GM23338 (cell line): ENCODE results near the gene HSPB2. TPM values are rescaled to one million over a fixed set of nuclear protein-coding genes. Genes with fewer than 3 reads are reported as not detected.

Experiments
- ATAC-seq: fragments of 200-7000 bp; cut with Tn5 transposase; 3 replicates; pipeline ENCODE4 v1.9.1; 2020
- DNase-seq: peaks from one replicate; pipeline ENCODE4 v3.0.0-alpha.2; 2015; ENCODE audit warnings: low spot score
- H2AFZ ChIP-seq: fragments of 200-600 bp; sonication (generic); 2 replicates; pipeline ENCODE4 v1.8.0; 2016; ENCODE audit warnings: antibody characterized with exemption, mild to moderate bottlenecking, moderate library complexity
- H3F3A ChIP-seq: fragments of 200-600 bp; sonication (generic); replicated peaks from 2 replicates; pipeline ENCODE4 v1.8.0; 2017; ENCODE audit warnings: antibody characterized with exemption, mixed run types, low read depth
- H3K27ac ChIP-seq: fragments of 200-600 bp; sonication (generic); 2 replicates; pipeline ENCODE4 v1.6.1; 2016; ENCODE audit warnings: low read depth
- H3K27me3 ChIP-seq: fragments of 200-600 bp; sonication (generic); 2 replicates; pipeline ENCODE4 v1.8.0; 2016; ENCODE audit warnings: mild to moderate bottlenecking, mixed run types, moderate library complexity; ENCODE audit not compliant: insufficient read depth
- H3K36me3 ChIP-seq: fragments of 200-600 bp; sonication (generic); 2 replicates; pipeline ENCODE4 v1.8.0; 2016; ENCODE audit warnings: mild to moderate bottlenecking; ENCODE audit not compliant: insufficient read depth
- H3K4me1 ChIP-seq: fragments of 200-600 bp; sonication (generic); 2 replicates; pipeline ENCODE4 v1.8.0; 2016; ENCODE audit warnings: mild to moderate bottlenecking, moderate library complexity; ENCODE audit not compliant: insufficient read depth
- H3K4me2 ChIP-seq: fragments of 200-600 bp; sonication (generic); 2 replicates; pipeline ENCODE4 v1.7.1; 2017; ENCODE audit warnings: mixed run types
- H3K4me3 ChIP-seq: fragments of 200-600 bp; sonication (generic); 2 replicates; pipeline ENCODE4 v1.6.1; 2016; ENCODE audit warnings: mixed run types
- H3K79me2 ChIP-seq: fragments of 200-600 bp; sonication (generic); replicated peaks from 2 replicates; pipeline ENCODE4 v1.8.0; 2017; ENCODE audit warnings: mild to moderate bottlenecking; ENCODE audit not compliant: insufficient read depth
- H3K9me2 ChIP-seq: fragments of 200-600 bp; sonication (generic); 2 replicates; pipeline ENCODE4 v1.8.0; 2017; ENCODE audit not compliant: insufficient read depth
- H4K20me1 ChIP-seq: fragments of 200-600 bp; sonication (generic); replicated peaks from 2 replicates; pipeline ENCODE4 v1.8.0; 2017; ENCODE audit warnings: mild to moderate bottlenecking; ENCODE audit not compliant: insufficient read depth
- H3K27ac Mint-ChIP-seq: 2 replicates; pipeline ENCODE4 v1.8.0; 2020; ENCODE audit warnings: inconsistent platforms, mild to moderate bottlenecking, moderate library complexity, mixed read lengths
- H3K27me3 Mint-ChIP-seq: 3 replicates; pipeline ENCODE4 v1.8.0; 2022; ENCODE audit warnings: low read depth, mild to moderate bottlenecking, moderate library complexity, mixed read lengths, inconsistent platforms; ENCODE audit not compliant: insufficient read depth, poor library complexity
- H3K36me3 Mint-ChIP-seq: 3 replicates; pipeline ENCODE4 v1.8.0; 2021; ENCODE audit warnings: low read depth, mild to moderate bottlenecking, inconsistent platforms, moderate library complexity, mixed read lengths
- H3K4me1 Mint-ChIP-seq: 3 replicates; pipeline ENCODE4 v1.8.0; 2020; ENCODE audit warnings: mild to moderate bottlenecking, inconsistent platforms, mixed read lengths
- H3K4me3 Mint-ChIP-seq: 3 replicates; pipeline ENCODE4 v1.8.0; 2021; ENCODE audit warnings: moderate library complexity, mild to moderate bottlenecking, inconsistent platforms, mixed read lengths
- H3K9me3 Mint-ChIP-seq: 3 replicates; pipeline ENCODE4 v1.8.0; 2020; ENCODE audit warnings: moderate library complexity, mild to moderate bottlenecking, inconsistent platforms, mixed read lengths
- CREB1 ChIP-seq: fragments of 250-450 bp; sonication (Bioruptor Pico); IDR thresholded peaks from 2 replicates; pipeline ENCODE4 v1.5.0; 2020; ENCODE audit warnings: low read depth, mild to moderate bottlenecking, moderate library complexity
- ETS1 ChIP-seq: IDR thresholded peaks from 2 replicates; pipeline ENCODE4 v1.6.1; 2016; ENCODE audit warnings: antibody characterized with exemption
- EZH2 ChIP-seq: fragments of 200-600 bp; sonication (generic); IDR thresholded peaks from one replicate; pipeline ENCODE4 v1.8.0; 2017; ENCODE audit warnings: antibody characterized with exemption, mild to moderate bottlenecking, low read depth; ENCODE audit not compliant: unreplicated experiment
- EZH2phosphoT487 ChIP-seq: fragments of 200-600 bp; sonication (generic); IDR thresholded peaks from one replicate; pipeline ENCODE4 v1.8.1; 2018; ENCODE audit warnings: antibody characterized with exemption; ENCODE audit not compliant: unreplicated experiment
- JUNB ChIP-seq: IDR thresholded peaks from one replicate; pipeline ENCODE4 v1.6.1; 2016; ENCODE audit warnings: antibody characterized with exemption; ENCODE audit not compliant: unreplicated experiment
- NANOG ChIP-seq: IDR thresholded peaks from 2 replicates; pipeline ENCODE4 v1.6.1; 2016; ENCODE audit warnings: antibody characterized with exemption, borderline replicate concordance
- STAT1 ChIP-seq: IDR thresholded peaks from one replicate; pipeline ENCODE4 v1.6.1; 2016; ENCODE audit warnings: antibody characterized with exemption; ENCODE audit not compliant: unreplicated experiment
- polyA plus RNA-seq: library from polyadenylated mRNA; unstranded; fragments of >200 nt; fragmentation: Nextera tagmentation; extraction: Ambion mirVana; gene quantifications from 2 replicates; pipeline ENCODE4 v1.2.1, GENCODE V29; 2016
- total RNA-seq: library from RNA; depleted of rRNA; stranded (reverse); fragments of >200 nt; shearing (Covaris generic); gene quantifications from 2 replicates; pipeline ENCODE4 v1.2.3, GENCODE V29; 2014
- TF ChIP-seq, protein P1 (sequence below), 2 experiments: fragments of 200-600 bp in 1 of 2; sonication (generic) in 1 of 2; conservative IDR thresholded peaks; 2 replicates each; pipeline versions ENCODE4 v1.5.1 to v1.6.1; 2016 to 2017; ENCODE audit warnings: antibody characterized with exemption in 2 of 2, low read depth in 2 of 2, mild to moderate bottlenecking in 2 of 2, moderate library complexity in 1 of 2
- TF ChIP-seq, protein P2 (sequence below): IDR thresholded peaks from one replicate; pipeline ENCODE4 v1.6.1; 2018; ENCODE audit warnings: antibody characterized with exemption; ENCODE audit not compliant: unreplicated experiment
- TF ChIP-seq, protein P3 (sequence below): fragments of 250-450 bp; sonication (Bioruptor Pico); IDR thresholded peaks from 2 replicates; pipeline ENCODE4 v1.5.0; 2020; ENCODE audit warnings: mild to moderate bottlenecking, moderate library complexity

Gene HSPB2
- total and polyA plus RNA-seq, 2 experiments from 2014 or later: 1.0 to 2.6 TPM

- Histone ChIP-seq H3K79me2 (no peaks in the 10 kb centered on the region), H4K20me1 (no peaks in the 10 kb centered on the region), H3K4me1 (peaks cover 30% of the 10 kb centered on the region), H3K4me2 (peak within 1 kb of the TSS; percentile 75), H3K4me3 (peak within 1 kb of the TSS; percentile 37; the same call in 1 of the 2 replicates), H3K9me2 (no peaks in the 10 kb centered on the region), H3K27me3 (no peaks in the 10 kb centered on the region), H2AFZ (peak within 1 kb of the TSS; percentile 91), H3F3A (no peaks in the 10 kb centered on the region), H3K27ac (no peak within 1 kb of the TSS), H3K36me3 (no peaks in the 10 kb centered on the region)
- H3K27me3 Mint-ChIP-seq: peaks cover 8% of the 10 kb centered on the region
- DNase-seq: peak; percentile 62
- peak within 1 kb of the TSS; percentile 39; the same call in 1 of the 3 replicates for H3K4me3 Mint-ChIP-seq
- peak; percentile 75 for ATAC-seq
- no peak for TF ChIP-seq JUNB
- TF ChIP-seq EZH2phosphoT487: no peak
- TF ChIP-seq, protein P1, sequence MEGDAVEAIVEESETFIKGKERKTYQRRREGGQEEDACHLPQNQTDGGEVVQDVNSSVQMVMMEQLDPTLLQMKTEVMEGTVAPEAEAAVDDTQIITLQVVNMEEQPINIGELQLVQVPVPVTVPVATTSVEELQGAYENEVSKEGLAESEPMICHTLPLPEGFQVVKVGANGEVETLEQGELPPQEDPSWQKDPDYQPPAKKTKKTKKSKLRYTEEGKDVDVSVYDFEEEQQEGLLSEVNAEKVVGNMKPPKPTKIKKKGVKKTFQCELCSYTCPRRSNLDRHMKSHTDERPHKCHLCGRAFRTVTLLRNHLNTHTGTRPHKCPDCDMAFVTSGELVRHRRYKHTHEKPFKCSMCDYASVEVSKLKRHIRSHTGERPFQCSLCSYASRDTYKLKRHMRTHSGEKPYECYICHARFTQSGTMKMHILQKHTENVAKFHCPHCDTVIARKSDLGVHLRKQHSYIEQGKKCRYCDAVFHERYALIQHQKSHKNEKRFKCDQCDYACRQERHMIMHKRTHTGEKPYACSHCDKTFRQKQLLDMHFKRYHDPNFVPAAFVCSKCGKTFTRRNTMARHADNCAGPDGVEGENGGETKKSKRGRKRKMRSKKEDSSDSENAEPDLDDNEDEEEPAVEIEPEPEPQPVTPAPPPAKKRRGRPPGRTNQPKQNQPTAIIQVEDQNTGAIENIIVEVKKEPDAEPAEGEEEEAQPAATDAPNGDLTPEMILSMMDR (conservative IDR thresholded peaks at IDR 0.05; ENCODE audit: low read depth in 2 of 2): no peak
- no peak for TF ChIP-seq CREB1
- TF ChIP-seq, protein P2, sequence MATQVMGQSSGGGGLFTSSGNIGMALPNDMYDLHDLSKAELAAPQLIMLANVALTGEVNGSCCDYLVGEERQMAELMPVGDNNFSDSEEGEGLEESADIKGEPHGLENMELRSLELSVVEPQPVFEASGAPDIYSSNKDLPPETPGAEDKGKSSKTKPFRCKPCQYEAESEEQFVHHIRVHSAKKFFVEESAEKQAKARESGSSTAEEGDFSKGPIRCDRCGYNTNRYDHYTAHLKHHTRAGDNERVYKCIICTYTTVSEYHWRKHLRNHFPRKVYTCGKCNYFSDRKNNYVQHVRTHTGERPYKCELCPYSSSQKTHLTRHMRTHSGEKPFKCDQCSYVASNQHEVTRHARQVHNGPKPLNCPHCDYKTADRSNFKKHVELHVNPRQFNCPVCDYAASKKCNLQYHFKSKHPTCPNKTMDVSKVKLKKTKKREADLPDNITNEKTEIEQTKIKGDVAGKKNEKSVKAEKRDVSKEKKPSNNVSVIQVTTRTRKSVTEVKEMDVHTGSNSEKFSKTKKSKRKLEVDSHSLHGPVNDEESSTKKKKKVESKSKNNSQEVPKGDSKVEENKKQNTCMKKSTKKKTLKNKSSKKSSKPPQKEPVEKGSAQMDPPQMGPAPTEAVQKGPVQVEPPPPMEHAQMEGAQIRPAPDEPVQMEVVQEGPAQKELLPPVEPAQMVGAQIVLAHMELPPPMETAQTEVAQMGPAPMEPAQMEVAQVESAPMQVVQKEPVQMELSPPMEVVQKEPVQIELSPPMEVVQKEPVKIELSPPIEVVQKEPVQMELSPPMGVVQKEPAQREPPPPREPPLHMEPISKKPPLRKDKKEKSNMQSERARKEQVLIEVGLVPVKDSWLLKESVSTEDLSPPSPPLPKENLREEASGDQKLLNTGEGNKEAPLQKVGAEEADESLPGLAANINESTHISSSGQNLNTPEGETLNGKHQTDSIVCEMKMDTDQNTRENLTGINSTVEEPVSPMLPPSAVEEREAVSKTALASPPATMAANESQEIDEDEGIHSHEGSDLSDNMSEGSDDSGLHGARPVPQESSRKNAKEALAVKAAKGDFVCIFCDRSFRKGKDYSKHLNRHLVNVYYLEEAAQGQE: no peak
- TF ChIP-seq NANOG: no peak
- TF ChIP-seq STAT1: no peak
- TF ChIP-seq ETS1: no peak
- TF ChIP-seq EZH2: no peak
- TF ChIP-seq, protein P3, sequence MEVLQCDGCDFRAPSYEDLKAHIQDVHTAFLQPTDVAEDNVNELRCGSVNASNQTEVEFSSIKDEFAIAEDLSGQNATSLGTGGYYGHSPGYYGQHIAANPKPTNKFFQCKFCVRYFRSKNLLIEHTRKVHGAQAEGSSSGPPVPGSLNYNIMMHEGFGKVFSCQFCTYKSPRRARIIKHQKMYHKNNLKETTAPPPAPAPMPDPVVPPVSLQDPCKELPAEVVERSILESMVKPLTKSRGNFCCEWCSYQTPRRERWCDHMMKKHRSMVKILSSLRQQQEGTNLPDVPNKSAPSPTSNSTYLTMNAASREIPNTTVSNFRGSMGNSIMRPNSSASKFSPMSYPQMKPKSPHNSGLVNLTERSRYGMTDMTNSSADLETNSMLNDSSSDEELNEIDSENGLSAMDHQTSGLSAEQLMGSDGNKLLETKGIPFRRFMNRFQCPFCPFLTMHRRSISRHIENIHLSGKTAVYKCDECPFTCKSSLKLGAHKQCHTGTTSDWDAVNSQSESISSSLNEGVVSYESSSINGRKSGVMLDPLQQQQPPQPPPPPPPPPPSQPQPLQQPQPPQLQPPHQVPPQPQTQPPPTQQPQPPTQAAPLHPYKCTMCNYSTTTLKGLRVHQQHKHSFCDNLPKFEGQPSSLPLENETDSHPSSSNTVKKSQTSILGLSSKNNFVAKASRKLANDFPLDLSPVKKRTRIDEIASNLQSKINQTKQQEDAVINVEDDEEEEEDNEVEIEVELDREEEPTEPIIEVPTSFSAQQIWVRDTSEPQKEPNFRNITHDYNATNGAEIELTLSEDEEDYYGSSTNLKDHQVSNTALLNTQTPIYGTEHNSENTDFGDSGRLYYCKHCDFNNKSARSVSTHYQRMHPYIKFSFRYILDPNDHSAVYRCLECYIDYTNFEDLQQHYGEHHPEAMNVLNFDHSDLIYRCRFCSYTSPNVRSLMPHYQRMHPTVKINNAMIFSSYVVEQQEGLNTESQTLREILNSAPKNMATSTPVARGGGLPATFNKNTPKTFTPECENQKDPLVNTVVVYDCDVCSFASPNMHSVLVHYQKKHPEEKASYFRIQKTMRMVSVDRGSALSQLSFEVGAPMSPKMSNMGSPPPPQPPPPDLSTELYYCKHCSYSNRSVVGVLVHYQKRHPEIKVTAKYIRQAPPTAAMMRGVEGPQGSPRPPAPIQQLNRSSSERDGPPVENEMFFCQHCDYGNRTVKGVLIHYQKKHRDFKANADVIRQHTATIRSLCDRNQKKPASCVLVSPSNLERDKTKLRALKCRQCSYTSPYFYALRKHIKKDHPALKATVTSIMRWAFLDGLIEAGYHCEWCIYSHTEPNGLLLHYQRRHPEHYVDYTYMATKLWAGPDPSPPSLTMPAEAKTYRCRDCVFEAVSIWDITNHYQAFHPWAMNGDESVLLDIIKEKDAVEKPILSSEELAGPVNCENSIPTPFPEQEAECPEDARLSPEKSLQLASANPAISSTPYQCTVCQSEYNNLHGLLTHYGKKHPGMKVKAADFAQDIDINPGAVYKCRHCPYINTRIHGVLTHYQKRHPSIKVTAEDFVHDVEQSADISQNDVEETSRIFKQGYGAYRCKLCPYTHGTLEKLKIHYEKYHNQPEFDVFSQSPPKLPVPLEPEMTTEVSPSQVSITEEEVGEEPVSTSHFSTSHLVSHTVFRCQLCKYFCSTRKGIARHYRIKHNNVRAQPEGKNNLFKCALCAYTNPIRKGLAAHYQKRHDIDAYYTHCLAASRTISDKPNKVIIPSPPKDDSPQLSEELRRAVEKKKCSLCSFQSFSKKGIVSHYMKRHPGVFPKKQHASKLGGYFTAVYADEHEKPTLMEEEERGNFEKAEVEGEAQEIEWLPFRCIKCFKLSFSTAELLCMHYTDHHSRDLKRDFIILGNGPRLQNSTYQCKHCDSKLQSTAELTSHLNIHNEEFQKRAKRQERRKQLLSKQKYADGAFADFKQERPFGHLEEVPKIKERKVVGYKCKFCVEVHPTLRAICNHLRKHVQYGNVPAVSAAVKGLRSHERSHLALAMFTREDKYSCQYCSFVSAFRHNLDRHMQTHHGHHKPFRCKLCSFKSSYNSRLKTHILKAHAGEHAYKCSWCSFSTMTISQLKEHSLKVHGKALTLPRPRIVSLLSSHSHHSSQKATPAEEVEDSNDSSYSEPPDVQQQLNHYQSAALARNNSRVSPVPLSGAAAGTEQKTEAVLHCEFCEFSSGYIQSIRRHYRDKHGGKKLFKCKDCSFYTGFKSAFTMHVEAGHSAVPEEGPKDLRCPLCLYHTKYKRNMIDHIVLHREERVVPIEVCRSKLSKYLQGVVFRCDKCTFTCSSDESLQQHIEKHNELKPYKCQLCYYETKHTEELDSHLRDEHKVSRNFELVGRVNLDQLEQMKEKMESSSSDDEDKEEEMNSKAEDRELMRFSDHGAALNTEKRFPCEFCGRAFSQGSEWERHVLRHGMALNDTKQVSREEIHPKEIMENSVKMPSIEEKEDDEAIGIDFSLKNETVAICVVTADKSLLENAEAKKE: no peak
- H3K4me1 Mint-ChIP-seq: peaks cover 35% of the 10 kb centered on the region
- no peak within 1 kb of the TSS; the same call in none of the 2 replicates for H3K27ac Mint-ChIP-seq
- H3K36me3 Mint-ChIP-seq: no peaks in the 10 kb centered on the region
- H3K9me3 Mint-ChIP-seq: no peaks in the 10 kb centered on the region; the same call in 2 of the 3 replicates
These were observed 752 bp upstream of the HSPB2 start, which contains the start of gene CRYAB for GRCh38 chr11:111911563-111912401. Gene CRYAB, minus strand, starts transcription at chr11:111911770. Its CDS starts 46 bp downstream, at chr11:111911724.
